T-helper 22 cell (primary cell): Measurements from ENCODE around the gene CRHR1.
"Not testable (repeated sequence)": the region's sequence is repeated elsewhere in the genome, so short reads cannot be mapped to it uniquely, and the experiment has no call there.

Experiments
- DNase-seq: peaks from one replicate; pipeline ENCODE4 v3.0.0-alpha.2; 2020; ENCODE audit warnings: low read depth

The CRHR1 gene

GRCh38 chr17:45846223-45846622 is 62.1 kb downstream of the CRHR1 start:
- no peak for DNase-seq

GRCh38 chr17:45846646-45847045 is 62.5 kb downstream of the CRHR1 start:
- no peak for DNase-seq

GRCh38 chr17:45847101-45847500 is 63.0 kb downstream of the CRHR1 start:
- no peak for DNase-seq

- no peak for DNase-seq
These were observed 63.6 kb downstream of the CRHR1 start for GRCh38 chr17:45847747-45848146.

- DNase-seq = no peak
These were observed 64.3 kb downstream of the CRHR1 start for GRCh38 chr17:45848405-45848804.

GRCh38 chr17:45848868-45849535 is 64.9 kb downstream of the CRHR1 start:
- DNase-seq = no peak

- no peak for DNase-seq
These were observed 65.4 kb downstream of the CRHR1 start for GRCh38 chr17:45849536-45849990.

- DNase-seq = no peak
These were observed 65.9 kb downstream of the CRHR1 start for GRCh38 chr17:45850011-45850410.

- no peak for DNase-seq
These were observed 66.3 kb downstream of the CRHR1 start for GRCh38 chr17:45850468-45850867.

- no peak for DNase-seq
These were observed 66.9 kb downstream of the CRHR1 start for GRCh38 chr17:45851022-45851421.

- DNase-seq = no peak
These were observed 67.3 kb downstream of the CRHR1 start for GRCh38 chr17:45851464-45851863.

GRCh38 chr17:45851873-45852272 is 67.8 kb downstream of the CRHR1 start:
- DNase-seq = no peak

- no peak for DNase-seq
These were observed 68.6 kb downstream of the CRHR1 start for GRCh38 chr17:45852535-45853297.

GRCh38 chr17:45854209-45854608 is 70.1 kb downstream of the CRHR1 start:
- no peak for DNase-seq

GRCh38 chr17:45855691-45856336 is 71.7 kb downstream of the CRHR1 start:
- DNase-seq = no peak

GRCh38 chr17:45857977-45858708 is 74.0 kb downstream of the CRHR1 start:
- DNase-seq = no peak

GRCh38 chr17:45861165-45861564 is 77.0 kb downstream of the CRHR1 start:
- DNase-seq = no peak

- not testable (repeated sequence) for DNase-seq
These were observed 78.0 kb downstream of the CRHR1 start for GRCh38 chr17:45862127-45862526.

GRCh38 chr17:45863857-45864654 is 79.9 kb downstream of the CRHR1 start:
- no peak for DNase-seq

GRCh38 chr17:45867171-45867570 is 83.1 kb downstream of the CRHR1 start:
- DNase-seq = no peak

GRCh38 chr17:45867702-45868101 is 83.6 kb downstream of the CRHR1 start:
- no peak for DNase-seq

- DNase-seq = no peak
These were observed 84.2 kb downstream of the CRHR1 start for GRCh38 chr17:45868276-45868675.
